WTC11 (cell line): Measurements from ENCODE around the gene SPHKAP. TPM values are rescaled to one million over a fixed set of nuclear protein-coding genes. Genes with fewer than 3 reads are reported as not detected.

Experiments used
- ATAC-seq: fragments of 200-7000 bp; cut with Tn5 transposase; 2 replicates; pipeline ENCODE4 v1.10.0; 2021; ENCODE audit warnings: mild to moderate bottlenecking, moderate library complexity
- CTCF ChIA-PET: fragments of 300-600 bp; sonication (Branson Sonifier 250); formaldehyde crosslinking; loops from one replicate; lab custom pipeline; 2021; ENCODE audit warnings: antibody characterized with exemption; lab: Charles Lee
- POLR2A ChIA-PET: fragments of 350-600 bp; sonication (Branson Sonifier 250); formaldehyde crosslinking; loops from one replicate; lab custom pipeline; 2021; ENCODE audit warnings: antibody characterized with exemption; lab: Charles Lee
- DNase-seq: peaks from one replicate; pipeline ENCODE4 v3.0.0; 2021; ENCODE audit warnings: low spot score
- H3K27ac Mint-ChIP-seq: 2 replicates; pipeline ENCODE4 v1.8.0; 2021; ENCODE audit warnings: mixed read lengths
- H3K27me3 Mint-ChIP-seq: 2 replicates; pipeline ENCODE4 v1.8.0; 2021; ENCODE audit warnings: low read depth, mild to moderate bottlenecking, moderate library complexity, mixed read lengths
- H3K36me3 Mint-ChIP-seq: 2 replicates; pipeline ENCODE4 v1.8.0; 2021; ENCODE audit warnings: mixed read lengths
- H3K4me1 Mint-ChIP-seq: 2 replicates; pipeline ENCODE4 v1.8.0; 2022; ENCODE audit warnings: mixed read lengths
- H3K4me3 Mint-ChIP-seq: 2 replicates; pipeline ENCODE4 v1.8.0; 2021; ENCODE audit warnings: mild to moderate bottlenecking, moderate library complexity, mixed read lengths
- H3K9me3 Mint-ChIP-seq: 2 replicates; pipeline ENCODE4 v1.8.0; 2021; ENCODE audit warnings: mixed read lengths
- AR ChIP-seq: fragments of 250-450 bp; sonication (Bioruptor Pico); IDR thresholded peaks from 2 replicates; pipeline ENCODE4 v1.9.0; 2021; ENCODE audit warnings: mild to moderate bottlenecking
- ARID4B ChIP-seq: sonication (generic); formaldehyde crosslinking; IDR thresholded peaks from 2 replicates; pipeline ENCODE4 v1.8.0; 2023; ENCODE audit warnings: missing genetic modification reagents, mild to moderate bottlenecking, borderline replicate concordance
- ATF3 ChIP-seq: sonication (generic); formaldehyde crosslinking; conservative IDR thresholded peaks from 2 replicates; pipeline ENCODE4 v1.8.1; 2022; ENCODE audit warnings: mild to moderate bottlenecking, missing genetic modification reagents
- CDX4 ChIP-seq: fragments of 250-450 bp; sonication (Bioruptor Pico); IDR thresholded peaks from 2 replicates; pipeline ENCODE4 v1.9.0; 2021; ENCODE audit warnings: moderate library complexity, mild to moderate bottlenecking, inconsistent platforms, borderline replicate concordance
- CREB1 ChIP-seq: sonication (generic); formaldehyde crosslinking; IDR thresholded peaks from 2 replicates; pipeline ENCODE4 v1.8.0; 2023; ENCODE audit warnings: mild to moderate bottlenecking, missing genetic modification reagents
- E2F1 ChIP-seq: sonication (generic); formaldehyde crosslinking; IDR thresholded peaks from 2 replicates; pipeline ENCODE4 v1.8.0; 2022; ENCODE audit warnings: mild to moderate bottlenecking, missing genetic modification reagents
- EMX1 ChIP-seq: fragments of 250-450 bp; sonication (Bioruptor Pico); IDR thresholded peaks from 2 replicates; pipeline ENCODE4 v1.8.0; 2021; ENCODE audit warnings: mild to moderate bottlenecking
- ETV6 ChIP-seq: sonication (generic); formaldehyde crosslinking; IDR thresholded peaks from 2 replicates; pipeline ENCODE4 v1.8.1; 2022; ENCODE audit warnings: mild to moderate bottlenecking, missing genetic modification reagents
- MXD4 ChIP-seq: fragments of 250-450 bp; sonication (Bioruptor Pico); IDR thresholded peaks from 2 replicates; pipeline ENCODE4 v1.8.0; 2021; ENCODE audit warnings: mild to moderate bottlenecking, moderate library complexity, borderline replicate concordance
- NFYB ChIP-seq: sonication (generic); formaldehyde crosslinking; conservative IDR thresholded peaks from 2 replicates; pipeline ENCODE4 v1.8.0; 2022; ENCODE audit warnings: low read depth, missing genetic modification reagents
- NR2C2 ChIP-seq: sonication (generic); formaldehyde crosslinking; IDR thresholded peaks from 2 replicates; pipeline ENCODE4 v1.8.0; 2022; ENCODE audit warnings: mild to moderate bottlenecking, missing genetic modification reagents
- PREB ChIP-seq: sonication (generic); formaldehyde crosslinking; IDR thresholded peaks from 2 replicates; pipeline ENCODE4 v1.8.1; 2022; ENCODE audit warnings: mild to moderate bottlenecking, missing genetic modification reagents, moderate library complexity, borderline replicate concordance
- RELA ChIP-seq: sonication (generic); formaldehyde crosslinking; IDR thresholded peaks from 2 replicates; pipeline ENCODE4 v1.8.1; 2022; ENCODE audit warnings: missing genetic modification reagents, mild to moderate bottlenecking, borderline replicate concordance
- SOX15 ChIP-seq: fragments of 250-450 bp; sonication (Bioruptor Pico); IDR thresholded peaks from 2 replicates; pipeline ENCODE4 v1.9.0; 2021; ENCODE audit warnings: mild to moderate bottlenecking
- STAT6 ChIP-seq: sonication (generic); formaldehyde crosslinking; conservative IDR thresholded peaks from 2 replicates; pipeline ENCODE4 v1.8.1; 2023; ENCODE audit warnings: mild to moderate bottlenecking, low read depth, missing genetic modification reagents, moderate library complexity
- TP53 ChIP-seq: sonication (generic); formaldehyde crosslinking; IDR thresholded peaks from 2 replicates; pipeline ENCODE4 v1.8.1; 2023; ENCODE audit warnings: mild to moderate bottlenecking, missing genetic modification reagents
- ZBTB21 ChIP-seq: sonication (generic); formaldehyde crosslinking; IDR thresholded peaks from 2 replicates; pipeline ENCODE4 v1.8.1; 2023; ENCODE audit warnings: mild to moderate bottlenecking, missing genetic modification reagents, borderline replicate concordance
- ZBTB43 ChIP-seq: sonication (generic); formaldehyde crosslinking; IDR thresholded peaks from 2 replicates; pipeline ENCODE4 v1.8.1; 2023; ENCODE audit warnings: mild to moderate bottlenecking, missing genetic modification reagents
- ZNF317 ChIP-seq: sonication (generic); formaldehyde crosslinking; IDR thresholded peaks from 2 replicates; pipeline ENCODE4 v1.8.1; 2023; ENCODE audit warnings: low read depth, mild to moderate bottlenecking, moderate library complexity, missing genetic modification reagents, borderline replicate concordance
- total RNA-seq: library from RNA; stranded (reverse); gene quantifications from 3 replicates; pipeline ENCODE4 v1.2.3, GENCODE V29; 2021

The SPHKAP gene
- total RNA-seq, 1 experiment from 2014 or later = not detected

GRCh38 chr2:228083131-228083530, 98.4 kb downstream of the SPHKAP start:
- peaks cover 17% of the 10 kb centered on the region for H3K9me3 Mint-ChIP-seq
- TF ChIP-seq ZBTB43 (CRISPR knock-in tag) (no peak), ATF3 (no peak), RELA (no peak), CDX4 (CRISPR knock-in tag) (no peak), PREB (CRISPR knock-in tag) (no peak), NR2C2 (CRISPR knock-in tag) (no peak), CREB1 (CRISPR knock-in tag) (no peak), ETV6 (no peak), ZNF317 (CRISPR knock-in tag) (no peak), NFYB (CRISPR knock-in tag) (no peak)
- TF ChIP-seq, all 79 proteins: peak for 0
- Mint-ChIP-seq H3K27me3 (no peaks in the 10 kb centered on the region), H3K4me1 (no peaks in the 10 kb centered on the region), H3K4me3 (no peak overlapping the region), H3K36me3 (no peaks in the 10 kb centered on the region), H3K27ac (no peak overlapping the region)
- CTCF ChIA-PET = no interaction called here
- POLR2A ChIA-PET = no interaction called here
- ATAC-seq (no peak), DNase-seq (no peak)

- Mint-ChIP-seq H3K27ac (no peak overlapping the region), H3K27me3 (no peaks in the 10 kb centered on the region), H3K9me3 (peaks cover 17% of the 10 kb centered on the region), H3K4me1 (no peaks in the 10 kb centered on the region), H3K36me3 (no peaks in the 10 kb centered on the region), H3K4me3 (no peak overlapping the region)
- ATAC-seq = no peak
- CTCF ChIA-PET = no interaction called here
- POLR2A ChIA-PET = no interaction called here
- DNase-seq = no peak
- TF ChIP-seq E2F1 (CRISPR knock-in tag) (no peak), CREB1 (CRISPR knock-in tag) (no peak), PREB (CRISPR knock-in tag) (no peak), STAT6 (no peak), ETV6 (no peak), EMX1 (CRISPR knock-in tag) (no peak), MXD4 (CRISPR knock-in tag) (no peak), SOX15 (CRISPR knock-in tag) (no peak), RELA (no peak), ARID4B (CRISPR knock-in tag) (no peak), ZBTB21 (no peak), AR (no peak), TP53 (CRISPR knock-in tag) (no peak)
Observed at GRCh38 chr2:228082571-228082970, 98.9 kb downstream of the SPHKAP start.
